MCF 10A (cell line): ENCODE measurements around the gene DACH1. TPM values are rescaled to one million over a fixed set of nuclear protein-coding genes. Genes with fewer than 3 reads are reported as not detected.

ENCODE experiments used
- BruUV-seq: library from RNA; stranded (reverse); fragments of 400-500 nt; replicated peaks from 2 replicates; lab custom pipeline; 2021; lab: Mats Ljungman, UMichigan
- CTCF ChIA-PET: fragments of 300-600 bp; sonication (Branson Sonifier 250); formaldehyde crosslinking; extraction: SDS; loops from one replicate; lab custom pipeline; 2021; ENCODE audit warnings: antibody characterized with exemption, inconsistent platforms; lab: Yijun Ruan, JAX
- POLR2A ChIA-PET: fragments of 300-600, 350-650 bp; sonication (Branson Sonifier 250); formaldehyde crosslinking; extraction: SDS; loops from one replicate; lab custom pipeline; 2020; ENCODE audit warnings: antibody characterized with exemption, inconsistent platforms; lab: Yijun Ruan, JAX
- DNase-seq: peaks from one replicate; pipeline ENCODE4 v3.0.0-alpha.2; 2018; ENCODE audit not compliant: unreplicated experiment
- H3K27ac Mint-ChIP-seq: one replicate; pipeline ENCODE4 v1.8.0; 2022; ENCODE audit warnings: mild to moderate bottlenecking, low read depth, mixed read lengths; ENCODE audit not compliant: unreplicated experiment
- H3K27me3 Mint-ChIP-seq: one replicate; pipeline ENCODE4 v1.8.0; 2022; ENCODE audit warnings: mixed read lengths; ENCODE audit not compliant: insufficient read depth, unreplicated experiment
- H3K36me3 Mint-ChIP-seq: one replicate; pipeline ENCODE4 v1.8.0; 2022; ENCODE audit warnings: mild to moderate bottlenecking, moderate library complexity, mixed read lengths; ENCODE audit not compliant: insufficient read depth, unreplicated experiment
- H3K4me1 Mint-ChIP-seq: one replicate; pipeline ENCODE4 v1.8.0; 2022; ENCODE audit warnings: mixed read lengths; ENCODE audit not compliant: insufficient read depth, unreplicated experiment
- H3K4me3 Mint-ChIP-seq: one replicate; pipeline ENCODE4 v1.8.0; 2022; ENCODE audit warnings: mild to moderate bottlenecking, moderate library complexity, mixed read lengths; ENCODE audit not compliant: unreplicated experiment
- H3K9me3 Mint-ChIP-seq: one replicate; pipeline ENCODE4 v1.8.0; 2022; ENCODE audit warnings: mixed read lengths; ENCODE audit not compliant: unreplicated experiment
- intact Hi-C: fragments of 100-400 bp; cut with micrococcal nuclease; formaldehyde crosslinking; loops from 2 replicates; pipeline ENCODE4 v1.14.1; 2022
- total RNA-seq: library from RNA; stranded (reverse); gene quantifications from 2 replicates; pipeline ENCODE4 v1.2.3, GENCODE V29; 2022
- TF ChIP-seq, protein P1 (sequence below): fragments of 200-600 bp; IDR thresholded peaks from one replicate; pipeline ENCODE4 v1.8.0; 2022; ENCODE audit warnings: antibody characterized with exemption, mild to moderate bottlenecking; ENCODE audit not compliant: unreplicated experiment

The DACH1 gene
- total RNA-seq, 1 experiment from 2014 or later = not detected

GRCh38 chr13:71515744-71516038, 351.3 kb downstream of the DACH1 start:
- H3K27ac Mint-ChIP-seq = no peak overlapping the region
- H3K9me3 Mint-ChIP-seq = no peaks in the 10 kb centered on the region
- no TSS peak for BruUV-seq
- ChIA-PET POLR2A (no interaction called here), CTCF (interaction anchor here (0.7 kb wide), 1 partner anchor 1059 kb away, joined by 3 read pairs; no protein-coding TSS in a partner anchor)
- H3K4me3 Mint-ChIP-seq = no peak overlapping the region
- TF ChIP-seq, protein P1, sequence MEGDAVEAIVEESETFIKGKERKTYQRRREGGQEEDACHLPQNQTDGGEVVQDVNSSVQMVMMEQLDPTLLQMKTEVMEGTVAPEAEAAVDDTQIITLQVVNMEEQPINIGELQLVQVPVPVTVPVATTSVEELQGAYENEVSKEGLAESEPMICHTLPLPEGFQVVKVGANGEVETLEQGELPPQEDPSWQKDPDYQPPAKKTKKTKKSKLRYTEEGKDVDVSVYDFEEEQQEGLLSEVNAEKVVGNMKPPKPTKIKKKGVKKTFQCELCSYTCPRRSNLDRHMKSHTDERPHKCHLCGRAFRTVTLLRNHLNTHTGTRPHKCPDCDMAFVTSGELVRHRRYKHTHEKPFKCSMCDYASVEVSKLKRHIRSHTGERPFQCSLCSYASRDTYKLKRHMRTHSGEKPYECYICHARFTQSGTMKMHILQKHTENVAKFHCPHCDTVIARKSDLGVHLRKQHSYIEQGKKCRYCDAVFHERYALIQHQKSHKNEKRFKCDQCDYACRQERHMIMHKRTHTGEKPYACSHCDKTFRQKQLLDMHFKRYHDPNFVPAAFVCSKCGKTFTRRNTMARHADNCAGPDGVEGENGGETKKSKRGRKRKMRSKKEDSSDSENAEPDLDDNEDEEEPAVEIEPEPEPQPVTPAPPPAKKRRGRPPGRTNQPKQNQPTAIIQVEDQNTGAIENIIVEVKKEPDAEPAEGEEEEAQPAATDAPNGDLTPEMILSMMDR = no peak
- no peak for DNase-seq
- intact Hi-C loops = no loop called here
- H3K4me1 Mint-ChIP-seq = no peaks in the 10 kb centered on the region
- H3K36me3 Mint-ChIP-seq = no peaks in the 10 kb centered on the region
- peaks cover 60% of the 10 kb centered on the region for H3K27me3 Mint-ChIP-seq

GRCh38 chr13:71514900-71515743, 351.9 kb downstream of the DACH1 start:
- Mint-ChIP-seq H3K4me3 (no peak overlapping the region), H3K4me1 (no peaks in the 10 kb centered on the region), H3K27ac (no peak overlapping the region), H3K27me3 (peaks cover 65% of the 10 kb centered on the region), H3K36me3 (no peaks in the 10 kb centered on the region), H3K9me3 (no peaks in the 10 kb centered on the region)
- DNase-seq = no peak
- intact Hi-C loops = no loop called here
- ChIA-PET POLR2A (no interaction called here), CTCF (interaction anchor here (0.7 kb wide), 1 partner anchor 1059 kb away, joined by 3 read pairs; no protein-coding TSS in a partner anchor)
- no TSS peak for BruUV-seq
- TF ChIP-seq, protein P1 = no peak

- Mint-ChIP-seq H3K4me1 (no peaks in the 10 kb centered on the region), H3K36me3 (no peaks in the 10 kb centered on the region), H3K27me3 (peaks cover 76% of the 10 kb centered on the region), H3K9me3 (no peaks in the 10 kb centered on the region), H3K4me3 (no peak overlapping the region), H3K27ac (no peak overlapping the region)
- TF ChIP-seq, protein P1 = no peak
- CTCF ChIA-PET = no interaction called here
- no TSS peak for BruUV-seq
- DNase-seq = no peak
- POLR2A ChIA-PET = no interaction called here
- intact Hi-C loops = no loop called here
Observed at GRCh38 chr13:71513411-71514033, 353.5 kb downstream of the DACH1 start.

- Mint-ChIP-seq H3K27me3 (peaks cover 63% of the 10 kb centered on the region), H3K27ac (no peak overlapping the region), H3K36me3 (no peaks in the 10 kb centered on the region), H3K4me3 (no peak overlapping the region), H3K4me1 (no peaks in the 10 kb centered on the region), H3K9me3 (no peaks in the 10 kb centered on the region)
- POLR2A ChIA-PET = no interaction called here
- CTCF ChIA-PET = interaction anchor here (0.6 to 0.9 kb wide), 2 partner anchors 18 to 372 kb away, joined by 3 to 5 read pairs; no protein-coding TSS in a partner anchor
- BruUV-seq = no TSS peak
- intact Hi-C loops = no loop called here
- DNase-seq = no peak
- TF ChIP-seq, protein P1 = no peak
Observed at GRCh38 chr13:71503781-71504180, 363.2 kb downstream of the DACH1 start.
